CD4-positive, alpha-beta T cell treated with Interleukin-17A for 4 hours (primary cell): ENCODE measurements around the gene EFCAB8.
A peak's percentile ranks its signal among the peaks of the same experiment; 100 is the strongest.

Source experiments
- DNase-seq: peaks from one replicate; pipeline ENCODE4 v3.0.0-alpha.2; 2020; ENCODE audit warnings: mixed read lengths

The EFCAB8 gene, protein sequence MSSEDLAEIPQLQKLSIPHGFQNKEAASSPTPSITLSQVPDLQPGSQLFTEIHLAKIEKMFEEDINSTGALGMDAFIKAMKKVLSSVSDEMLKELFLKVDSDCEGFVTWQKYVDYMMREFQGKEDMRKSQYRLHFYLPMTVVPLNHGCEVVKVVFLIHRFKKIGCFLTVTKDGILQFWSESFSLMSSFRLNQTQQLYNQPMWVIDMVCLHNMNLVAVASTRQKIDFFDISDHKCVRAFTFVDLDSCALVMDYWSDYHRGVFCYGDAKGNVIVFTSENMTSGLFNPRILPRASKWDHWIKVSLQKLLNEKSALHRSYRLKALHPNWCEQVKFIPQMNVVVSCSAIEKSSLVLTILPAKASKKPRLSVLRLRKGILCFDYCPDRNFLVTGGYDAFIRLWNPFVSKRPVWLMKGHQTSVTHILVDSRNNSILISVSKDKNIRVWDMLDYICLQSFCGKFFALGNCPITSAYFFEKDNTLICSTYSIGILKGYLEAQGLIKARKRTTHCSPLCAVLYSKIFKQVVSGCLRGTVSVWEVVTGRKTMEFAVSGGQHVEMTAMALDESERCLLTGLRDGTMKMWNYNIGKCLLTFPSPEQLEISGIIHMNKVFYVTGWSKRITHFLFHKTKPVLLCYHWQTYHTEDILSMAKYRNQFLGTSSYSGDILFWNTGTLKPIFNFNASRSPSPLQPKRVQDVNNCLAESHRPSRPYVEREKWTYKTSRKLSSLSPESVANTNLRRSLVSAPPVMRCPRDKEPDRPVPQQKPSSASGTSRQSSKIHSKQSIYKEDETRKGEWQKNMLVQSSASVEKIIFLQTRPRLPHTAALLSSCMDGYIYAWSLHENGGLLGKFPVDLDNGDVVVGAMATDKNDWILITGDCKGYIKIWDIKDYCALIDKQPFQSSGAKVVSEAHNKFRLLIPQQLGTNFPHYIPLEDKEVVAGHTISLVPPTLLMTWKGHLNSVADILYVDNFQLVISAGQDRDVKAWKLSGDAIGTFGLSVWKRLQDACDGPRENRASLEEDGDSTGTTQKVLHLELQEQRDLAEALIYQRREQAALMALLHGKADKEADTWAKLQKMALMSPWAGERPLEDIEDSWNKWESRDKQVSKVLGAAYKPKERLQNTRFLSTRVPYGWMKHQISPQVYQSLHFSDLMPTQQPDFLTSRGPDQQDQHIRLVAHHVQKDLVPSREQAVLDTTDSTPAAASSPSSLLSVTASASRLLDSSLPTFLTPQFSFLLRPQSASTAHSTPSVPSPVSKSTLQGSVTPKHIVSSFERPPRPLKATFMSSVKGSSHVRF

GRCh38 chr20:32858701-32859372, at the start of gene EFCAB8:
EFCAB8 (plus strand) TSS chr20:32858923; CDS start chr20:32863793, 4,870 bp downstream.
- DNase-seq, result no peak

- no peak for DNase-seq
Observed at GRCh38 chr20:32809907-32810306, 48.8 kb upstream of the EFCAB8 start.

DNA sequence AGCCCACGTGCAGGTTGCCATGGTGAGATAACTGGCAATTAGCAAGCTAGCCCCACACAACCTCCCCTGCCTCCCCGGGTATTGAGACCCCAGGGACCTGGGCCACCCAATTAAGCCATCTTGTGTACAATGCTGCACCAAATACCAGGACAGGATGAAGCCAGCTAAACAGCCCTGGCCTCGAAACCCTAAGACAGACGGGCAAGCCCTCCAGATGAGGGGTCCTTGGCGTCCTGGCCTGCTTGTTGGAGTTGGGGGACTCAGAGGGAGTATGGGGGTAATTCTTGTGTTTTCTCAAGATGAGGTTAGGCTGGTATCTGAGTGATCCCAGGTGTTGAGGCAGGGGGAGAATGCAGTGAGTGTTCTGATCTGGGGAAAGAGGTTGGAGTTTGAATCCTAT, 47.8 kb upstream of the EFCAB8 start:
- DNase-seq, result no peak

DNA sequence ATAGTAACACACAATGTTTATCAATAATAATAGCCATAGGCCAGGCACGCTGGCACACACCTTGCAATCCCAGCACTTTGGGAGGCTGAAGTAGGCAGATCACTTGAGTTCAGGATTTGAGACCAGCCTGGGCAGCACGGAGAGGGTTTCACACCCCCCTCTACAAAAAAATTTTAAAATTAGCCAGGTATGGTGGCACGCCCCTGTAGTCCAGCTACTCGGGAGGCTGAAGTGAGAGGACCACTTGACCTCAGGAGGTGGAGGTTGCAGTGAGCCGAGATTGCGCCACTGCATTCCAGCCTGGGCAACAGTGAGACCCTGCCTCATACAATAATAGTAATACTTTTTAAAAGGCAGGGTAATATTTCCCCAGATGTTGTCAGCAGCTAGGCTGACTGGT, 46.8 kb upstream of the EFCAB8 start:
- no peak for DNase-seq

DNA sequence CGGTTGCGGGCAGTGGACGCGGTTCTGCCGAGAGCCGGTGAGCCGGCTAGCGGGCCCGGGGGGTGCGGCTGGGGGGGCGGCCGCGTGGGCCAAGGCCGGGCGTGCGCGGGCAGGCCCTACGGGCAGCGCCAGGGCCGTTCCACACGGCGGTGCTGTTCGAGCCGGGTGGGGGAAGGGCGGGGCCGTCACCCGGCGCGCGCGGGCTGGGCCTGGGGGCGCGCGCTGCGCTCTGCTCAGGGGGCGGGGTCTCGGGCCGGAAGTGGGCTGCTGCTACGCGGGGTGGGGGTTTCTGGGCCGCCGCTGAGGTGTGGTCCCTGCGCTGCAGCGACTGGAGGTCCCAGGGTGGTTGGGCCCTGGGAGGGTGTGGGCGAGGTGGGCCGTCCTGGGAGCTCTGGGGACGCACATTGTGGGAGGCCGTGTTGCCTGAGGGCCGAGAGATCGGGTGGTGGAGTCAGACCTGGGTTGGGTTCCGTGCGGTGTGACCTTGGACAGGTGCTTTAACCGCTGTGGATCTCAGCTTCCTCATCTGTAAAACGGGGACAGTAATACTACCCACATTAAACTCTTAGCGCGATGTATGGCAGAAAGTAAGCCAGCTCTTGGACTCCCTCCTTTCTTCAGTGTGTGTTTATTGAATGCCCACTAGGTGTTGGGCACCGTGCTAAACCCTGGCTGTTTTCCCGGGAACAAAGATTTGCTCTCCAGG, 38.6 kb upstream of the EFCAB8 start:
- DNase-seq, result peak; percentile 88

GRCh38 chr20:32820698-32821377, 37.9 kb upstream of the EFCAB8 start:
- no peak for DNase-seq

GRCh38 chr20:32822225-32822624, 36.5 kb upstream of the EFCAB8 start:
- DNase-seq, result no peak

DNA sequence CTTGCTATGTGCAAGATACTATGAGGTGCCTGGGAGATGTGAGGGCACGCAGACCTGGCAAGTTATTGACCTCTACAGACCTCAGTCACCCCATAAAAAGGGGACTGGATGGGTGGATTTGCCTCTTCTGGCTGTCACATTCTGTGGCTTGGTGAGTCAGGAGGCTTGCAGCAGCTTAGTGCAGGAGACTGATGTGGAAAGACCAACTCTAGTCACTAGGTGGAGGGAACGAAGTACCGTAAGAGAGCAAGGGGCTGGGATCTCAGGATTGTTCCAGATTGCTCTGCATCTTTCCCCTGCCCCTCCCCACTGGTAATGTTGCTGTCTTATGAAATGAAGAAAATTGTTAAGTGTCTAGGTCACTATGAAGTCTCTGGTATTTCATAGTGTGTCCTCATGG, 35.6 kb upstream of the EFCAB8 start:
- peak; percentile 23 for DNase-seq

GRCh38 chr20:32823737-32824588, 34.8 kb upstream of the EFCAB8 start:
- no peak for DNase-seq

GRCh38 chr20:32828029-32828680, 30.6 kb upstream of the EFCAB8 start:
- no peak for DNase-seq

- peak; percentile 17 for DNase-seq
Observed at GRCh38 chr20:32829311-32830005, 29.3 kb upstream of the EFCAB8 start.

DNA sequence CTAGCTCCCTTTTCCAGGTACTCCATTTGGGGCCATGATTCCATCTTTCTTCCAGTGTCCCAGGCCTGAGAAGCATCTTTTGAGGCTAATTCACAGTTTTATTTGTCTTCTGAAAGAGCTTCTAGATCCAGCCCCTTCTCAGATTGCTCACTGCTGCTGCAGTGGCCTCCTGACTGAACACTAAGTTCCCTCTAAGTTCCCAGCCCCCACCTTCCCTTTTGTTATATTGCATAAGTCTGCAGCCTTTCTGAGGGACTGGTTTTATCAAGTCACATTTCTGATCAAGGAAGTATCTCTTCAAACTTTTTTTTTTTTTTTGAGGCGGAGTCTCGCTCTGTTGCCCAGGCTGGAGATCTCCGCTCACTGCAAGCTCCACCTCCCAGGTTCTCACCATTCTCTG, 28.3 kb upstream of the EFCAB8 start:
- no peak for DNase-seq

DNA sequence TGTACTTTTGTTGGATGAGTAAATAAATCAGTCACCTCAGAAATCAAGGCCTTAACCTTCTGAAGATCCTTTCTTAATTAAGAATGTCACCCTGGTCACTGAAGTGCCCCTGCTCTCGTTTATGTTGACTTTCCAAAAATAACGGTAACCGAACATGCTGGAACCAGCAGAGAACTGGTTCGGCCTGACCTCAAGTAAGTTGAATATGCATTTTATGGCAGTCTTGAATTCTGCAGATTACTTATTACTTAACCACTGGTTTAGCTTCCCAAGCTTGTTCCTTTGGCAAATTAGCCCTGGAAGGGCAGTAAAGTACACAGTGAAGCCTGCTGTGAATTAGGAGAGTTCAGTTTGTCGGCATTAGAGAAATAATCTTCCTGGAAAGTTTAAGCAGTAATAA, 26.7 kb upstream of the EFCAB8 start:
- no peak for DNase-seq

GRCh38 chr20:32832664-32833063, 26.1 kb upstream of the EFCAB8 start:
- DNase-seq, result peak; percentile 33

DNA sequence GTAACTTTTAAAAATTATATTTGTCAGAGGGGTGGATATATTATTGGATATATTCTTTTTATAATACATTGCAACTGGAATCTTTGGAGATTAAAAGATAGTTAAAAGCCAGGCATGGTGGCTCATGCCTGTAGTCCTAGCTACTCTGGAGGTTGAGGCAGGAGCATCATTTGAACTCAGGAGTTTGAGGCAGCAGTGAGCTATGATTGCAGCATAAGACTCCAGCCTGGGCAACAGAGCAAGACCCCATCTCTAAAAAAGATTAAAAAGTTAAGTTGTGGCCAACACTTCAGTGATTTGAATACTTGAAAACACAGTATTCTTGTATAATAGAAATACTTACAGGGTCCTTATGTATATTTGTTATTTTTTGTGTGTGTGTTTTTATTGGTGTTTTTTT, 23.8 kb upstream of the EFCAB8 start:
- DNase-seq, result no peak

DNA sequence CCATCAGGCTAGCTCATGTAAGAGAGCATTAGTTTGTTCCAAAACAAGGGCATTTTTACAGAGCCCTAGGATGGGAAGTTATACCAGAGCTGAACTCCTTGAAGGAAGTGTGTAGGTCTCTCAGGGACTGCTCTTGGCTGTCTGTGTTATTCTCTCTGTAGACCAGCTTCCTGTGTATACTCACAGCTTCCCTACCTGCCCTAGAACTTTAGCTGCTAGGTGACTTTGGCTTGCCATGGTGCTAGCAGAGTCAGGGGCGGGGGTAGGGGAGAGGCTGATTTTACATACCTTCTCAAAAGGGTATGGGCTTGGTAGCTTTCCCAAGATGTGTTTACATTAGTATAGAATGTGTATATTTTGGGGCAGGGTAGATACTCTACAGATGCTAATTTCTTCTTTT, 21.6 kb upstream of the EFCAB8 start:
- peak; percentile 17 for DNase-seq

GRCh38 chr20:32839227-32839981, 19.3 kb upstream of the EFCAB8 start:
- no peak for DNase-seq

DNA sequence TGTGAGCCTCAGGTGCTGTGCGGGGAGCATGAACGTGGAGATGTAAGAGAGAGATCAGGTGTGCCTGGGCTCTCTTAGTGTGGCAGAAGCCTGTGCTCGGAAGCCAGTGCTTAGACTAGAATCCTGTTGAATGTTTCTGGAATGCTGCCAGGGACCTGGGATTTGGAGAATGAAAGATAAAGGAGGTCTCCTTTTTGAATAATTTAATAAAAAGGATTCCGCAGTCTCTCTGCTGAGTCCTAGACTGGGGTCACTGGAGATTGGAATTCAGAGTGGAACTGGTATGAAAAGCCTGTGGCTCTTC, 18.8 kb upstream of the EFCAB8 start:
- no peak for DNase-seq
